Neural progenitor cell (in vitro differentiated cells): ENCODE results near the gene CXCR3.

Experiments used
- CTCF ChIP-seq: fragments of 200-600 bp; sonication (generic); IDR thresholded peaks from 2 replicates; pipeline ENCODE4 v1.5.1; 2017; ENCODE audit warnings: antibody characterized with exemption, mild to moderate bottlenecking
- EZH2 ChIP-seq: fragments of 200-600 bp; sonication (generic); IDR thresholded peaks from 2 replicates; pipeline ENCODE4 v1.6.1; 2017; ENCODE audit warnings: antibody characterized with exemption, mild to moderate bottlenecking, moderate library complexity
- EZH2phosphoT487 ChIP-seq: fragments of 200-600 bp; sonication (generic); IDR thresholded peaks from 2 replicates; pipeline ENCODE4 v1.6.1; 2017; ENCODE audit warnings: antibody characterized with exemption

GRCh38 chrX:71599965-71600364, 18.3 kb downstream of the CXCR3 start:
- TF ChIP-seq EZH2 (no peak), CTCF (no peak), EZH2phosphoT487 (no peak)
